ENCODE data around the gene USP32. TPM values are rescaled to one million over a fixed set of nuclear protein-coding genes. Genes with fewer than 3 reads are reported as not detected.

Gene USP32
- total RNA-seq, 1 donor from 2014 or later, result 32.1 TPM

Other genes with a start within 250 kb of the USP32 start
- 3.7 TPM for gene CA4, start 242.2 kb downstream of the USP32 start, total RNA-seq
- not detected for gene CHCT1, start 30.4 kb upstream of the USP32 start, total RNA-seq
- gene APPBP2, start 134.1 kb upstream of the USP32 start, total RNA-seq, result 19.9 TPM
- 6.2 TPM for gene PPM1D, start 208.1 kb upstream of the USP32 start, total RNA-seq

Data from cardiac septum (tissue), 1 donor.